Mesenchymal stem cell (in vitro differentiated cells and primary cell): ENCODE data around the gene ARHGAP15.

ENCODE experiments used
- DNase-seq: peaks from one replicate; pipeline ENCODE4 v3.0.0-alpha.2; 2013
- H2AFZ ChIP-seq: one replicate; pipeline ENCODE4 v1.6.1; 2013; ENCODE audit warnings: low read depth, mild to moderate bottlenecking, control low read depth, inconsistent platforms, low read length, moderate library complexity
- H2AK5ac ChIP-seq: 2 replicates; pipeline ENCODE4 v1.6.1; 2013; ENCODE audit warnings: low read length, moderate library complexity, mild to moderate bottlenecking, inconsistent platforms; ENCODE audit not compliant: severe bottlenecking
- H2BK120ac ChIP-seq: one replicate; pipeline ENCODE4 v1.6.1; 2013; ENCODE audit warnings: low read depth, mild to moderate bottlenecking, inconsistent platforms, low read length, moderate library complexity
- H2BK12ac ChIP-seq, 2 experiments: one replicate each; pipeline ENCODE4 v1.6.1; 2013; ENCODE audit warnings: inconsistent platforms in 2 of 2, low read length in 2 of 2, mild to moderate bottlenecking in 2 of 2, moderate library complexity in 2 of 2, control low read depth in 1 of 2
- H2BK15ac ChIP-seq: one replicate; pipeline ENCODE4 v1.6.1; 2013; ENCODE audit warnings: mild to moderate bottlenecking, low read depth, inconsistent platforms; ENCODE audit not compliant: poor library complexity, severe bottlenecking
- H2BK5ac ChIP-seq: 2 replicates; pipeline ENCODE4 v1.6.1; 2013; ENCODE audit warnings: low read depth, mild to moderate bottlenecking, low read length, control low read depth, inconsistent platforms; ENCODE audit not compliant: poor library complexity, severe bottlenecking
- H3K14ac ChIP-seq, 2 experiments: one replicate each; pipeline ENCODE4 v1.6.1; 2013; ENCODE audit warnings: inconsistent platforms in 2 of 2, low read length in 2 of 2, control low read depth in 1 of 2, mild to moderate bottlenecking in 1 of 2, moderate library complexity in 1 of 2
- H3K18ac ChIP-seq, 2 experiments: one replicate each; pipeline ENCODE4 v1.6.1; 2013; ENCODE audit warnings: inconsistent platforms in 2 of 2, low read length in 2 of 2, control low read depth in 1 of 2, low read depth in 1 of 2, mild to moderate bottlenecking in 1 of 2
- H3K23ac ChIP-seq, 2 experiments: one replicate each; pipeline ENCODE4 v1.6.1; 2013; ENCODE audit warnings: inconsistent platforms in 2 of 2, low read length in 2 of 2, mild to moderate bottlenecking in 2 of 2, moderate library complexity in 2 of 2, control low read depth in 1 of 2
- H3K27ac ChIP-seq: 2 replicates; pipeline ENCODE4 v1.5.1; 2013; ENCODE audit warnings: mild to moderate bottlenecking, moderate library complexity, low read length, control low read depth, inconsistent platforms; ENCODE audit not compliant: poor library complexity, severe bottlenecking
- H3K27me3 ChIP-seq, 2 experiments: 2 replicates each; pipeline versions ENCODE4 v1.6.1 to v1.7.0; 2013; ENCODE audit warnings: low read length in 2 of 2, mild to moderate bottlenecking in 2 of 2, moderate library complexity in 2 of 2, control low read depth in 1 of 2, inconsistent platforms in 1 of 2; ENCODE audit not compliant: control insufficient read depth in 1 of 2, insufficient read depth in 1 of 2
- H3K36me3 ChIP-seq, 2 experiments: 2 replicates each; pipeline versions ENCODE4 v1.6.1 to v1.7.0; 2013; ENCODE audit warnings: low read length in 2 of 2, control low read depth in 1 of 2, inconsistent platforms in 1 of 2, low read depth in 1 of 2, mild to moderate bottlenecking in 1 of 2; ENCODE audit not compliant: insufficient read depth in 2 of 2, control insufficient read depth in 1 of 2
- H3K4ac ChIP-seq, 2 experiments: one replicate each; pipeline ENCODE4 v1.6.1; 2013; ENCODE audit warnings: inconsistent platforms in 2 of 2, low read length in 2 of 2, mild to moderate bottlenecking in 2 of 2, moderate library complexity in 2 of 2, control low read depth in 1 of 2, low read depth in 1 of 2
- H3K4me1 ChIP-seq: 2 replicates; pipeline ENCODE4 v1.6.1; 2013; ENCODE audit warnings: low read depth, low read length, control low read depth; ENCODE audit not compliant: control insufficient read depth, insufficient read depth
- H3K4me2 ChIP-seq: 2 replicates; pipeline ENCODE4 v1.6.1; 2013; ENCODE audit warnings: low read length, mild to moderate bottlenecking, inconsistent platforms; ENCODE audit not compliant: poor library complexity, severe bottlenecking
- H3K4me3 ChIP-seq, 2 experiments: 2 replicates each; pipeline versions ENCODE4 v1.5.1 to v1.7.0; 2013; ENCODE audit warnings: low read length in 2 of 2, mild to moderate bottlenecking in 2 of 2, control low read depth in 1 of 2, low read depth in 1 of 2; ENCODE audit not compliant: insufficient read depth in 1 of 2
- H3K79me1 ChIP-seq: replicated peaks from 2 replicates; pipeline ENCODE4 v1.6.1; 2013; ENCODE audit warnings: mild to moderate bottlenecking, control low read depth, low read length, inconsistent platforms; ENCODE audit not compliant: poor library complexity, severe bottlenecking
- H3K9ac ChIP-seq: 2 replicates; pipeline ENCODE4 v1.7.0; 2013; ENCODE audit warnings: mild to moderate bottlenecking, low read length, moderate library complexity
- H3K9me3 ChIP-seq: 2 replicates; pipeline ENCODE4 v1.7.0; 2013; ENCODE audit warnings: mild to moderate bottlenecking, low read length; ENCODE audit not compliant: control insufficient read depth
- H4K8ac ChIP-seq: one replicate; pipeline ENCODE4 v1.6.1; 2013; ENCODE audit warnings: inconsistent platforms, mild to moderate bottlenecking, low read length, moderate library complexity
- H4K91ac ChIP-seq: one replicate; pipeline ENCODE4 v1.6.1; 2013; ENCODE audit warnings: mild to moderate bottlenecking, low read length, inconsistent platforms
- WGBS: methylation state at CpG from one replicate; pipeline ENCODE4 v1.1.7; 2013; ENCODE audit warnings: mixed read lengths; 5-methylcytosine and 5-hydroxymethylcytosine counted together

The ARHGAP15 gene

GRCh38 chr2:143284087-143284675 is 155.0 kb downstream of the ARHGAP15 start:
- Histone ChIP-seq H2BK120ac (no peak overlapping the region), H3K9me3 (no peaks in the 10 kb centered on the region), H3K4me2 (no peak overlapping the region), H2AK5ac (no peak overlapping the region), H3K9ac (no peak overlapping the region), H3K4me1 (no peaks in the 10 kb centered on the region), H2AFZ (no peak overlapping the region), H2BK15ac (no peak overlapping the region), H3K27ac (no peak overlapping the region), H3K4me3 (no peak overlapping the region), H3K23ac (no peak overlapping the region), H3K79me1 (no peaks in the 10 kb centered on the region), H2BK12ac (no peak overlapping the region), H3K27me3 (no peaks in the 10 kb centered on the region), H4K8ac (no peak overlapping the region), H3K14ac (no peak overlapping the region), H2BK5ac (no peak overlapping the region), H3K18ac (no peak overlapping the region), H3K4ac (no peak overlapping the region), H3K36me3 (no peaks in the 10 kb centered on the region), H4K91ac (no peak overlapping the region)
- peak; percentile 48 for DNase-seq
- 41% methylated on average over 5 of the region's 7 CpGs for WGBS

- no peak overlapping the region for H3K18ac ChIP-seq
- H2AK5ac ChIP-seq, result no peak overlapping the region
- H3K14ac ChIP-seq, result no peak overlapping the region
- no peak overlapping the region for H3K27ac ChIP-seq
- no peak overlapping the region for H2AFZ ChIP-seq
- no peaks in the 10 kb centered on the region for H3K36me3 ChIP-seq
- H3K4me2 ChIP-seq, result no peak overlapping the region
- H3K9me3 ChIP-seq, result no peaks in the 10 kb centered on the region
- no peak overlapping the region for H3K4me3 ChIP-seq
- no peaks in the 10 kb centered on the region for H3K79me1 ChIP-seq
- H4K91ac ChIP-seq, result no peak overlapping the region
- H4K8ac ChIP-seq, result no peak overlapping the region
- no peak overlapping the region for H2BK15ac ChIP-seq
- no peaks in the 10 kb centered on the region for H3K4me1 ChIP-seq
- H2BK120ac ChIP-seq, result no peak overlapping the region
- H3K9ac ChIP-seq, result no peak overlapping the region
- no peak overlapping the region for H2BK5ac ChIP-seq
- DNase-seq, result no peak
- H3K23ac ChIP-seq, result no peak overlapping the region
- no peak overlapping the region for H2BK12ac ChIP-seq
- no peaks in the 10 kb centered on the region for H3K27me3 ChIP-seq
- no peak overlapping the region for H3K4ac ChIP-seq
Observed at GRCh38 chr2:143289025-143289424, 159.8 kb downstream of the ARHGAP15 start.

DNA sequence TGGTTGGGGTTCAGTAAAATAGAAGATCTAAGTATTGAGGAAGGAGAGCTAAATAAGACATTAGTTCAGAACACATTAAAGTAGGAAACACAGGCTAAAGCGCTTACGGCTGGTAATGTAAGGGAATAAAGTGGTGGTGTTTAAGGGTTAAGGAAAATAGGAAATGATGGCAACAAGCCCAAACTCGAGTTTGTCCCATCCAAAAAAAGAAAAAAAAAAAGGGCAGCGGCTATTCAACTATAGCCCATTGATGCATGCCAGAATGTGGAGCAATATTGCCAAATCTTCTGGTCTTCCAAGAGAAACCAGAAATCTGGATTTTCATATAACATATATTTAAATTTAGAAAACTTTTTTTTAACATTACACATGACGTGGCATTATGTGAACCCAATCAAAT is 161.0 kb downstream of the ARHGAP15 start:
- H3K27ac ChIP-seq, result no peak overlapping the region
- H4K91ac ChIP-seq, result no peak overlapping the region
- no peak overlapping the region for H2BK120ac ChIP-seq
- H3K4me3 ChIP-seq, result no peak overlapping the region
- H4K8ac ChIP-seq, result no peak overlapping the region
- H2AK5ac ChIP-seq, result no peak overlapping the region
- no peak overlapping the region for H3K4ac ChIP-seq
- H2BK5ac ChIP-seq, result no peak overlapping the region
- no peak overlapping the region for H3K4me2 ChIP-seq
- no peak overlapping the region for H3K9ac ChIP-seq
- no peaks in the 10 kb centered on the region for H3K36me3 ChIP-seq
- no peaks in the 10 kb centered on the region for H3K79me1 ChIP-seq
- no peak overlapping the region for H3K14ac ChIP-seq
- no peak overlapping the region for H2AFZ ChIP-seq
- no peaks in the 10 kb centered on the region for H3K4me1 ChIP-seq
- no peaks in the 10 kb centered on the region for H3K9me3 ChIP-seq
- no peak overlapping the region for H3K23ac ChIP-seq
- no peak overlapping the region for H3K18ac ChIP-seq
- H3K27me3 ChIP-seq, result no peaks in the 10 kb centered on the region
- no peak for DNase-seq
- H2BK15ac ChIP-seq, result no peak overlapping the region
- no peak overlapping the region for H2BK12ac ChIP-seq
- 76% methylated on average over 4 of the region's 5 CpGs for WGBS

DNA sequence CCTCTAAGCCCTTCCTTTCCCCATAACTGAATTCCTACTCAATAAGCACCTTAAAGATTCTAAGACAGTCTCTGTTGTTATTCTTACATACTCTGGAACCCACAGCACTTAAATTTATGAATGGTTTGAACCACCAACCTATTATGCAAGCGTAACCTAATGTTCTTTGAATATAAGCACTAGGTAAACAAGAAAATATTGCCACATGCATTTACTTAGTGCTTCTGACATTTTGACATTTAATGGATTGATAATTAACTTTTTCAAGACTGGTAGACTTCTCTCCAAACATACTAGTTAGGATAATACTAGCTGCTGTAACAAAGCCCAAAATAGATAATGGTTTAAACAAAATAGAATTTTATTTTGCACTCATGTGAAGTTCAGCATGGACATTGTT is 164.8 kb downstream of the ARHGAP15 start:
- Histone ChIP-seq H3K4ac (no peak overlapping the region), H2AFZ (no peak overlapping the region), H2AK5ac (no peak overlapping the region), H4K91ac (no peak overlapping the region), H3K36me3 (no peaks in the 10 kb centered on the region), H3K27me3 (no peaks in the 10 kb centered on the region), H3K18ac (no peak overlapping the region), H3K79me1 (no peaks in the 10 kb centered on the region), H3K4me1 (no peaks in the 10 kb centered on the region), H2BK120ac (no peak overlapping the region), H3K4me2 (no peak overlapping the region), H2BK15ac (no peak overlapping the region), H3K23ac (no peak overlapping the region), H3K9me3 (no peaks in the 10 kb centered on the region), H3K27ac (no peak overlapping the region), H3K4me3 (no peak overlapping the region), H4K8ac (no peak overlapping the region), H3K9ac (no peak overlapping the region), H2BK5ac (no peak overlapping the region), H2BK12ac (no peak overlapping the region), H3K14ac (no peak overlapping the region)
- 100% methylated on average over 1 of the region's 1 CpG for WGBS
- DNase-seq, result no peak
